Measurements from ENCODE around the gene ST3GAL3. TPM values are rescaled to one million over a fixed set of nuclear protein-coding genes. Genes with fewer than 3 reads are reported as not detected.

Gene ST3GAL3
- total and polyA plus RNA-seq, 11 donors: 14.4 to 31.7 (median 26.3) TPM

DNA sequence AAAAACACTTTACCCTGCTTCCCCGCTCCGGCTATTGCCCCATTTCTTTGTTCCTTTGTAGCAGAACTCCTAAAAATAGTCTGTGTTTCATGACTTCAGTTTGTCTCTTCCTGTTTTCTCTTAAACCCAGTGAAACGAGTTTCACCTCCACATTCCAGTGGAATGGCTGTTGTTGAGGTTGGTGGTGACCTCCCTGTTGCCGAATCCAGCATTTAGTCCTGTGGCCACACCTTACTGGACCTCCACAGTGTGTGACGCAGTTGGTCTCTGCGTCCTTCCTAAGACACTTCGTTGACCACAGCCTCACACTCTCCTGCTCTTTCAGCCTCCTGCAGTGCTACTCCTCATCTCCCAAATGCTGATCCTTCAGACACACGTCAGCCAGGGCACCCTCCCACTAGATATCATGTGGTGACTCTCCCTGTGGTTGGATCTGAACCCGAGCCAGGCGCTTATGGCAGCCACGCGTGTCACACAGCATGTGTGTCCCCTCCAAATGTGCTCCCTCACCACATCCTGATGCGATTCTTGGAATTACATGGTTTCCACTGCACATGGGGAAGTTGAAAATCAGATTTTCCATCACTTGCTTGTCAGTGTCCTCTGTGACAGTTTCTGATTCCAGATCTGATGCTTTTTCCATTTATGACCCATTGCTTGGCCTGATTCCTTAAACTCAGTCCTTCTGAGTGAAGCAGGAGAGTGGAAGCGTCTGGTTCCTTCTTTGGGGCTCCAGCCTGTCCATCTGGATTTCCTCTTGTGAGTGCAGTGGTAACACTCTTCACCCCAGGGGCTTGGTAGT, 127.1 kb downstream of the ST3GAL3 start:
- WGBS, 4 donors: 74 to 78% (median 76%) methylated on average over 14 of the region's 14 CpGs
- DNase-seq (peak in 1 of 5 donors; percentile 38), ATAC-seq (peak in 3 of 4 donors; percentile 29 to 47 (median 34))
- intact Hi-C loops (cut with DNase I): loop anchor here in 1 of 10 donors (5.0 kb wide), 1 partner anchor 98 kb away; the partner anchor contains the start of gene ARTN
- Histone ChIP-seq H3K36me3 (peaks cover 0 to 15% (median 7%) of the 10 kb centered on the region in 9 donors), H3K4me3 (peak overlapping the region in 1 of 12 donors; percentile 2), H3K27ac (peak overlapping the region in 10 of 12 donors; percentile 17 to 67 (median 50)), H3K27me3 (no peaks in the 10 kb centered on the region), H3K9me3 (no peaks in the 10 kb centered on the region), H3K4me1 (peaks cover 0 to 63% (median 21%) of the 10 kb centered on the region in 12 donors)
- TF ChIP-seq, protein P1, sequence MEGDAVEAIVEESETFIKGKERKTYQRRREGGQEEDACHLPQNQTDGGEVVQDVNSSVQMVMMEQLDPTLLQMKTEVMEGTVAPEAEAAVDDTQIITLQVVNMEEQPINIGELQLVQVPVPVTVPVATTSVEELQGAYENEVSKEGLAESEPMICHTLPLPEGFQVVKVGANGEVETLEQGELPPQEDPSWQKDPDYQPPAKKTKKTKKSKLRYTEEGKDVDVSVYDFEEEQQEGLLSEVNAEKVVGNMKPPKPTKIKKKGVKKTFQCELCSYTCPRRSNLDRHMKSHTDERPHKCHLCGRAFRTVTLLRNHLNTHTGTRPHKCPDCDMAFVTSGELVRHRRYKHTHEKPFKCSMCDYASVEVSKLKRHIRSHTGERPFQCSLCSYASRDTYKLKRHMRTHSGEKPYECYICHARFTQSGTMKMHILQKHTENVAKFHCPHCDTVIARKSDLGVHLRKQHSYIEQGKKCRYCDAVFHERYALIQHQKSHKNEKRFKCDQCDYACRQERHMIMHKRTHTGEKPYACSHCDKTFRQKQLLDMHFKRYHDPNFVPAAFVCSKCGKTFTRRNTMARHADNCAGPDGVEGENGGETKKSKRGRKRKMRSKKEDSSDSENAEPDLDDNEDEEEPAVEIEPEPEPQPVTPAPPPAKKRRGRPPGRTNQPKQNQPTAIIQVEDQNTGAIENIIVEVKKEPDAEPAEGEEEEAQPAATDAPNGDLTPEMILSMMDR (IDR thresholded peaks at IDR 0.05): no peak
- no peak for TF ChIP-seq POLR2A (IDR thresholded peaks at IDR 0.05)

DNA sequence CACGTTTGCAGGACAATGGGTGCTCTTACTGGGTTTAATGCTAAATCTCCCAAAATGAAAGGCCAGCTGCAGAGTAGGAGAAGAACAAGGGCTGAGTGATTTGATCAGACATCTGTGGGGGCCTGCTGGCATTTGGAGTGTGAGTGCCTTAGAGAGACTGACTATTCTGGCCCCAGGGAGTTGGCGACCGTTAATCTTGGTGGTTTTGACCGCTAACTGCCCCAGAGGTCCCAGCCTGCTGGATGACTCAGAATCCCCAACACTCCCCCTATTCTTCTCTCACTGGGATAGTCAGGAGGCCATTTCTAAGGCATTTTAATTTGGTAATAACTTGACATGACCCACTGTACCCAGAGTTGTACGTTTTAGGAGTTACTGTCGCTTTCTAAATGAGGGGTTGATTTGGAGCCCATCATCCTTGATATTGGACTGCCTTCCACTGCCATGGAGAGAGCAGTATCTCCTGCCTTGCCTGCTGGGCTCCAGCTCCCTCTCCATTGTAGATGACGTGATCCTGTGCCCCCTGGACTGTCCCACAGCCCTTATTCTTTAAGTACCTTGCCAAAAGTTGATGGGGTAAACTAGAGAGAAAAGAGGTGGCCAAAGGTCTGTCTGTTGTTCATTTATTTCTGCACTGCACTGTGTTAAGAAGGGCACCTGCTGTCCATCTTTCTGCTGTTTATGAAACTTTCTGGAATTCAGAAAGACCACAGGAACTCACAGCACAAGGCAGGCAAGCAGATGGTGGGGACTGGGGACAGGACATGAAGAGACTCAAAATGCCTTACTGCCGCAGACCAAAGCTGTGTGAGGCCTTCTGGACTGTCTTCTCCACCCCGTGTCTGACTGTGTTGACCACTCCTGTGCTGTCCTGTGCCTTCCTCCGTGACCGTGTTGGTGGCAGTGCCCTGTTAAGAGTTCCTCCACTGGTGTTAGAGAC, 128.0 kb downstream of the ST3GAL3 start:
- H3K4me1 ChIP-seq: peaks cover 0 to 65% (median 21%) of the 10 kb centered on the region in 12 donors
- H3K36me3 ChIP-seq: peaks cover 0 to 20% (median 10%) of the 10 kb centered on the region in 9 donors
- no peak for TF ChIP-seq POLR2A (IDR thresholded peaks at IDR 0.05)
- TF ChIP-seq, protein P1 (IDR thresholded peaks at IDR 0.05): no peak
- no peaks in the 10 kb centered on the region for H3K27me3 ChIP-seq
- peak in 2 of 5 donors; percentile 40 to 47 for DNase-seq
- peak in 3 of 4 donors; percentile 40 to 56 (median 51) for ATAC-seq
- peak overlapping the region in 9 of 12 donors; percentile 11 to 67 (median 52) for H3K27ac ChIP-seq
- no peak overlapping the region for H3K4me3 ChIP-seq
- H3K9me3 ChIP-seq: no peaks in the 10 kb centered on the region
- 77 to 88% (median 80%) methylated on average over 9 to 11 of the region's 11 CpGs for WGBS, 4 donors
- intact Hi-C loops (cut with DNase I): loop anchor here in 1 of 10 donors (5.0 kb wide), 1 partner anchor 97 kb away; the partner anchor contains the start of gene ARTN

DNA sequence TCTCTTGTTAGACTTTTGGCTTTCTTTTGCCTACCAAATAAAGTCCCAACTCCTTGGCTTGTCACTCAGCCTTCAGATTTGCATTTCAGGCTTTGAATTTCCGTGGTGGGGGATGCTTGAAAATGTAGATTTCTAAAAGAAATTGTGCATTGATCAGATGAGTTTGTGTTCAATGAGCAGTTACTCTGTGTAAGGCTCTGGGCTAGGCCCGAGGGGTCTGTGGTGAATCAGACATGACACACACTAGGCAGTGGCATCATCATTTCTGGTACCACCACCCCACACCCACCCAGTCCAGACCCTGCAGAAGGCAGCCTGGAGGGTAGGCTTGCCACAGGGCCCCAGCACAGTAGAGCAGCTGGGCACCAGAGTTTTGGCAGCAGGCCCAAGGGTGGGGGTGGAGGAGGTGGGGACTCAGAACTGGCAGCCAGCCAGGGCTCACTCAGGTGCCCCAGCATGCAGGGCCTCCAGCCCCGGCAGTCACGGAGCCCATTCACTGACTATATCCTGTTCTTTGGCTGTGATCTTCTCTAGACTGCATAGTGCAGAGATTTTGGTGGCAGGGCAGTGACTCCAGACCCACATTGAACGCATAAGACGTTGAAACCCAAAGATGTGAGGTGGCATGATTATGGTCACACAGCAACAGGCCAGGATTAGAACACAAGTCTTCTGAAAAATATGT, 129.1 kb downstream of the ST3GAL3 start:
- TF ChIP-seq POLR2A (IDR thresholded peaks at IDR 0.05): no peak
- TF ChIP-seq, protein P1 (IDR thresholded peaks at IDR 0.05): no peak
- Histone ChIP-seq H3K27ac (no peak overlapping the region), H3K9me3 (peaks cover 0 to 3% (median 0%) of the 10 kb centered on the region in 12 donors), H3K36me3 (peaks cover 0 to 28% (median 10%) of the 10 kb centered on the region in 9 donors), H3K4me3 (no peak overlapping the region), H3K27me3 (no peaks in the 10 kb centered on the region), H3K4me1 (peaks cover 0 to 57% (median 21%) of the 10 kb centered on the region in 12 donors)
- intact Hi-C loops (cut with DNase I): loop anchor here in 1 of 10 donors (5.0 kb wide), 1 partner anchor 96 kb away; the partner anchor contains the start of gene ARTN
- WGBS, 4 donors: 43 to 59% (median 52%) methylated on average over 6 of the region's 6 CpGs
- ATAC-seq (peak; percentile 59 to 86 (median 71)), DNase-seq (peak; percentile 59 to 79 (median 67))
